Hematopoietic multipotent progenitor cell treated with erythropoietin and hydrocortisone succinate and interleukin-3 and kit ligand, for 15 days (in vitro differentiated cells): ENCODE results near the gene VOPP1.
A peak's percentile ranks its signal among the peaks of the same experiment; 100 is the strongest.

Experiments
- DNase-seq: peaks from one replicate; pipeline ENCODE4 v3.0.0-alpha.2; 2015; ENCODE audit warnings: low spot score

Gene VOPP1

DNA sequence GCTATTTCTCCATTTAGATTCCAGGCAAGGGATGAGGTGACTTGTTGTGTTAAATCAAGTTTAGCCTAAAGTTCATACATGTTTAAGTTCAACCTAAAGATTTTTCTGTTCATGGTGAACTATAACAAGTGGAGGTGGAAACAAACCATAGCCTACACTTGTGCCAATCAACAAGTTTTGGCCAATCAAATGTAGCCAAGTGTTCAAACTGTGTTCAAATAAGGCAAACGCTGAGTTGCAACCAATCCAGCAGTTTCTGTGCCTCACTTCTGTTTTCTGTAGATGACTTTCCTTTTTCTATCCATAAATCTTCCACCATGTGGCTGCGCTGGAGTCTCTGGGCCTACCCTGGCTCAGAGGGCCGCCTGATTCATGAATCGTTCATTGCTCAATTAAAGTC, 4.5 kb upstream of the VOPP1 start:
- no peak for DNase-seq

DNA sequence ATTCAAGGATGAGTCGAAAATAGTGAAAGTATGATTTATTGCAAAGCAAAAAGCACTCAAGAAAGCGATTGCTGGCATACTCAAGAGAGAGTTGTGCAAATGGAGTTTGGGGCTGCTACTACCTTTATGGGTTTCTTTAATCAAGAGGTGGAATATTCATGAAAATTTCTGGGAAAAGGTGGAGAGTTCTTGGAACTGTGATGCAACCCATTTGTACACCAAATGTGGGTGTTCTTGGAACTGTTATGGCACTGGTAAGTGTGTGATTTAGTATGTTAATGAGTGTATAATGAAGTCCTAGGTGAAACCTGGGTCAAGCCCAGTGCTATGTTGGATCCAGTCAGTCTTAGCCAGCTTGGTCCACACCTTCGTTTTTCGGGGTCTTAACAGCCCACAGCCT, 3.4 kb upstream of the VOPP1 start:
- no peak for DNase-seq

DNA sequence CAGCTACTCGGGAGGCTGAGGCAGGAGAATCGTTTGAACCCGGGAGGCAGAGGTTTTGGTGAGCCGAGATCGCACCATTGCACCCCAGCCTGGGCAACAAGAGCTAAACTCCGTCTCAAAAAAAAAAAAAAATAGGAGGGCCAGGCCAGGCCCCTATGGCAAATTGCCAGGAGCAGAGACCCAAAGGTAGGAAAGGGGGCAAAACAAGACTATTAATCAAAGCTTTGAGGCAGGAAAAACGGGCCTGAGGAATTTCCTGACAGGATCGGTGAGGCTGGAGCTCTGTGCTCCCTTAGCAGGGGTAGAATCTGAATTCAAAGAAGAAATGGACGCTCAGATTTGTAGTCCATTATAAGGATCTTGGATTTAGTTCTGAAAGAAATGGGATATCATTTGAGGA, 2.8 kb upstream of the VOPP1 start:
- DNase-seq, result no peak

DNA sequence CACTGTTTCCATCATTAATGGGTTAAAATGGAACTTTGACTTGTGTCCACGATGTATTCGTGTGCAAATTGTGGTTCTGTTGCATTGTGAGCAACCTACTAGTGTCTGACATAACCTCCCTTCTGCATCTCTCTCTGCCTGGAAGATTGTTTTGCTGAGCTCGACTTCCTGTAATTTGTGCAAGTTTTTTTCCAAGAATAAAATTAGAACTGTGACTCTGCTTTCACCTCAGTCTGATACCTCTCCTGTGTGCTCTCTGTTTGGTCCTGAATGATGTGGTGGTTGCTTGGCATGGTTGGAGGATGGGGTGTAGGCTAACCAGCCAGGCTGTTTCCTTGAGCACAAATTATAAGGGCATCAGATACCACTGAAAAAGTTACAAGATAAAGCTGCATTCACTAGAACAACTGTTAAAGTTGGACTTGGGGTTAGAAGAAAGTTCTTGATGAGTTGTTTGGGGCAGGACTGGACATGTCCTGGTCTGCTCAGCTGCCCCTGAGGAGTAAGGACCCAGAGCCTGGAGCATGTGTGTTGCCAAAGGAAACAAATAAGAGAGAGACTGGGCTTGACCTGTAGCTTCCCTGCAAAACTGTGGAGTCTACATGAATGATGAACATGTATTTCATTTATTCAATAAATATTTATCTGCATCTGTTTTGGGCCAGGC, 1.9 kb upstream of the VOPP1 start:
- no peak for DNase-seq

DNA sequence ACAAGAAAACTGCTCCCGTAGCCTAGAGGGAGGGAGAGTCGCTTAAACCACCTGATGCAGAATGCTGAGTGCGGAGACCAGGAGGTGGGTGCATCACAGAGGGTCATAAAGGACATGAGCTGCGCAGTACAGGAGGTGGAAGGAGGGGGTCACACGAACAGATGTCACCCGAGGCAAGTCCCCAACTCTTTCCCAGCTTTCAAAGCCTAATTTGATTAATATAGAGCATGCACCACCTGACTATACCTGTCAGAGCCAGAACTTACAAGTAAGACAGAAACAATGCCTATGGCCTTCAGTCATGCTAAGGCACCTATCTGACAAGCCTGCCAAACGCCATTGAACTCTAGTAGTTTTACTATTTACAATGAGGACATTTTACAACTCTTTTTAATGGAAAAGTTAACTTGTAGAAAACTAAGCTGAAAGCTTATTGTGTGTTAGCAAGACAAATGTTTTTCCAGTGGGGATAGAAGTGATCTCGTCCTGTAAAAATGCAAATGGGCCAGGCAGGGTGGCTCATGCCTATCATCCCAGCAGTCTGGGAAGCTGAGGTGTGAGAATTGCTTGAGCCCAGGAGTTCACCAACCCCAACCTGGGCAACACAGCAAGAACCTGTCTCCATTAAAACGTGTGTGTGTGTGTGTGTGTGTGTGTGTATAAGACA, 1.1 kb upstream of the VOPP1 start:
- DNase-seq, result no peak

DNA sequence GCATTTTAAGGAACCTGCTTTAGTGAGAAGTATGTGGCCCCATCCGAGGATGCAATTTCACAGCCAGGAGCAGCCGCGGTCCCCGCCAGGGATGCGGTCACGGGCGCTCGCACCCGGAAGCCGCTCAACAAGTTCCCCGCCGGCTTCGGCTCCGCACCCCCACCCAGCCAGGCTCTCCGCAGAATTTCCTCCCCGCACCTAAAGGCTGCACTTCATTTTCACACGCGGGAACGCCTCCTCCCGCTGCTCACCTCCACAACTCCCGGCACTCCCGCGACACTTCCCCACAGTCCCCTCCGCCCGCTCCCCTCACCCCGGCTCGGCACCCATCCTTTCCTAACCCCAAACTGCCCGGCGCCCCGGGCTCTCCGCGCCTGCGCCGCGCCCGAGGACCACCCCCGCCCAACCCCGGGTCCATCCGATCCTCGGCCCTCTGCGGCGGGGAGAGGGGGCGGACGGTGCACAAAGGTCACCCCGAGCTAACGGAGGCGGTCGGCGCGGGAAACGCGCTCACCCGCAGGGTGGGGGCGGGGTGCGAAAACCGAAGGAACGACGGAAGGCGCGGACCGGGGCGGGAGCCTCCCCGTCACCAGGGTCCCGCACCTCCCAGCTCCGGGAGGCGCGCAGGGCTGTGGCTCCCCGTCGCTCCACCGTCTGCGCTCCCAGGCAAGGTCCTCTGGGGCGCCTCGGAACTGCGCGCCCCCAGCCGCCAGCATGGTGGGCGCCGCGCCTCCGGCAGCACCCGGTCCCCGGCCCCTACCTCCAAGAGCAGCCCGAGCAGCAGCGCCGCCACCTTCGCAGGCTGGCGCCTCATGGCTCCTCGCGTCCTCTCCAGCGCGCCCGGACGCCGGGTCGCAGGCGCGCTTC, 558 bp downstream of the VOPP1 start:
- DNase-seq, result peak; percentile 12

DNA sequence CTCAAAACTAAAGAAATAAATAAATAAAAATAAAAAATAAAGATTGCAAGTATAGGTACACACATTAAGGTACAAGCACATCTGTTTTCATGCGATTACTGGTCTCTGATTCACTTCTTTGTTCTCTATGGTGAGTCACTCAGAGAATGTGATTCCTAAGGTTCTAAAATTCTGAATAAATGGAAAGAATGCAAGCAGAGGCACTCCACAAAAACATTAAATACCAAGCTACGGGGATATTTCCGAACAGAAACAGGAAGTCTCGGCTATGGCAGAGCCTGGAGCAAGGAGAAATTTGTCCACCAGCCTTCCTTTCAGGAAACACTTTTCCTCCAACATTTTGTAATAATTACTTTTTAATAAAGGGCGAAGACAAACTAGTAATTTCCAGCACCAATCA, 1.4 kb downstream of the VOPP1 start:
- no peak for DNase-seq

DNA sequence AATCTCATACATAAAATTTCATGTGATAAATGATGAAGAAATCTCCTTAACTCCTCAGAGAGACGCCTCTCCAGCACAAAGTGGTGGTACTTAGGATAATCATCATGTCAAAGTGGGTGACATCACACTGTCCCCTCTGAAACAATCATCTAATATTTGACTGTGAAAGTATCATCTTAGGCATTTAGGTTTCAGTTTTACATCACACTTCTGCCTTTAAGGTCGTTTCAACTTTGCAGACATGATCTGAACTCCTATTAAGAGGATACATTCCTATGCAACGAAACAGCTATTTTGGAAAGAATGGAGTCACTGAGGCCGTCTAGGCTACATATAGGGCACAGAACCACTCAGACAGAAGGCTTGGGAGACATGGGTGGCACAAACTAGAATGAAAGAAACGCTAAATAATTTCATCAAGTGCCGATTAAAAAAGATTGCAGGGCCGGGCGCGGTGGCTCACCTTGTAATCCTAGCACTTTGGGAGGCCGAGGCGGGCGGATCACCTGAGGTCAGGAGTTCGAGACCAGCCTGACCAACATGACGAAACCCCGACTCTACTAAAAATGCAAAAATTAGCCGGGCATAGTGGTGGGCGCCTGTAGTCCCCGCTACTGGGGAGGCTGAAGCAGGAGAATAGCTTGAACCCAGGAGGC, 2.0 kb downstream of the VOPP1 start:
- DNase-seq, result no peak

DNA sequence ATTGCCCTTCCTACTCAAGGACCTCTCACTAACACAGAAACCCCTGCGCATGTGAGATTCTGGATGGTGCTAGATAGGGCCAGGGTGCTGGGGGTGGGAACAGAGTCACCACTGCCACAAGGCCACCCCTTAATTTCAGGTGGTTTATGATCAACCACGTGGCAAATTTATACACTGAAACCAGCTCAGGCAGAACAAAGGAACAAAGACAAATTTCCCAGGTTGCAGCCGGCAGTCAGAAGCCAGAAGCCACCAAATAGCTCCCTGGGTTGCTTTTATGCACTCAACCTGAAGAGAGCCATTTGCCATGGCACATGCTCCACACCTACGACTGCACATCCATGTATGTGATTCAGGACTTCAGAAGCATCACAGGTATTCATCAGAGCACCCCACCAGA, 2.5 kb downstream of the VOPP1 start:
- DNase-seq, result no peak

DNA sequence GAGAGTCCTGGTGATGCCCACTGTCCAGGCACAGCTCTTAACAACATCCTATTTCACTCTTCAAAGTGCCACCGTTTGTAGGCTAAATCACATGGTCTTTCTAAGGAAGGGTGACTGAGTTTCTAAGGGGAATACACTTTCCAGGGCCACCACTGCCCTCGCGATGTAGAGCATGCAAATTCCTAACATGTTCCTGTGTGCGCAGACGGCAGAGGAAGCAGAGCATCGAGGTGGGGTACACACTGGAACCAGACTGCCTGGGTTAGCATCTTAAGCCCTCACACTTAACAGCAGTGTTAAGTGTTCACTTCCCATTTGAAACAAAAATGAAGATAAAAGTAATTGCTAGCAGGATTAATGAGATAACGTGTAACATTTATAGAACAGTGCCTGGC, 3.0 kb downstream of the VOPP1 start:
- DNase-seq, result no peak

DNA sequence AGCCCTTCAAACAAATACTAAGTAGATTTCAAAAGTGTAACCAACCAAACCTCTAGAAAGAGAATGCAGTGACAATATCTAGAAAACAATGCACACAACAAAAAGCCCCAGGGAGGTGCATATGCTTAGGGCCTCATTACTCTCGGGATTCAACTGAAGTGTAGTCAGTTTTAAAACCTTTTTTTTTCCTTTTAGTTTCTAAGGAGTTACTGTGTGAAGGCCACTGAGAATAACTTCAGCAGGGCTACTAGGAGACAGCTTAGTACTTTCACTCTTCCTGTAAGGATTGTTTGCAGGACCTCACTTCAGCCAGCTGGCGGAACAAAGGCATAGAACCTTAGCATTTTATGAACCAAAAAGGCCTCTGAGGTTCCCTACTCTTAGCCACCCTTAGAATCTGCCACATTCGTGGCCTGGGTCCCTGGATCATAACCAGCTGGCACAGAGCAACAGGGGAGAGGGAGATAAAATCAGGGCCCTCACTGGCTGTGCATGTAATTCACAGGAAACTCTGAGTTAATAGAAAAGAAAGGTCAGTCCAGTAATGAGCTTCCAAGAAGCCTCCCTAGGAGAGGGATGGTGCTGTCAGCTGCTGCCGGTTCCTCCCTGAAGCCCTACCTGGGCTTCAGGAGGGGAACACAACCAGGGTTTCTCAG, 3.6 kb downstream of the VOPP1 start:
- DNase-seq, result no peak

DNA sequence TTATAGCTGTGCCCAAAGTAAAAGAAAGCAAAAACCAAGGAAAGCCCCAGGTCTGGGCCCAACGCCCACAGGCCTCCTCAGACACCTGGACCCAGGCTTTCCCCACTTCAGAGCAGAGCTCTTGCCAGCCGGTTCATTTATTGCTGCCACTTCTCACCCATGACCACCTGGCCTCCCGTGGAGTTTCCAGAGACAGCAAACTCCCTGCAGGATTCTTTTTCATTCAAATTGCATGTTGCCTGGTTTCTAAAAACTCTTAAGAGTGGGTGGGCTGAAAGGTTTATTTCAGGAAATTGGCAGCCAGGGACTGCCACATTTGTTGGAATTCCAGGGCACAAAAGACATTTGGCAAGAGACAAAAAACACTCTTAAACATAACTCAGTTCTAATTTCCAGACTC, 4.7 kb downstream of the VOPP1 start:
- no peak for DNase-seq

DNA sequence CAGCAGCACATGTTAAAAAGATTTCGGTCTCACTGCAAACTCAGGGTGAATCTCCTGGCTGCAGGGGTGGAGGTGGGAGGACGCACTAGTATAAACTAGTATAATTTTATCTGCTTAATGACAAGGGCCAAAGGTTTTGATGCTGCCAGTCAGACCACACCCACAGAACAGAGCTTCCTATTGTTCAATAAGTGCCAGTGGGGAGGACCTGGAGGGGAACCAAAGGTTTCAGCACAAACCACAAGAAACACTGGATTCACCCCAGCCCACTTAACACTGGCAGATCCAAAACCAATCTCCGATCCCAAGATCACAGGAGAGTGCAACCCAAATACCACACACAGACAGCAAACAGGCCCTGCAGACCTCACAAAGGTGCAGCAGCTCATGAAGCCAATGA, 6.6 kb downstream of the VOPP1 start:
- no peak for DNase-seq

DNA sequence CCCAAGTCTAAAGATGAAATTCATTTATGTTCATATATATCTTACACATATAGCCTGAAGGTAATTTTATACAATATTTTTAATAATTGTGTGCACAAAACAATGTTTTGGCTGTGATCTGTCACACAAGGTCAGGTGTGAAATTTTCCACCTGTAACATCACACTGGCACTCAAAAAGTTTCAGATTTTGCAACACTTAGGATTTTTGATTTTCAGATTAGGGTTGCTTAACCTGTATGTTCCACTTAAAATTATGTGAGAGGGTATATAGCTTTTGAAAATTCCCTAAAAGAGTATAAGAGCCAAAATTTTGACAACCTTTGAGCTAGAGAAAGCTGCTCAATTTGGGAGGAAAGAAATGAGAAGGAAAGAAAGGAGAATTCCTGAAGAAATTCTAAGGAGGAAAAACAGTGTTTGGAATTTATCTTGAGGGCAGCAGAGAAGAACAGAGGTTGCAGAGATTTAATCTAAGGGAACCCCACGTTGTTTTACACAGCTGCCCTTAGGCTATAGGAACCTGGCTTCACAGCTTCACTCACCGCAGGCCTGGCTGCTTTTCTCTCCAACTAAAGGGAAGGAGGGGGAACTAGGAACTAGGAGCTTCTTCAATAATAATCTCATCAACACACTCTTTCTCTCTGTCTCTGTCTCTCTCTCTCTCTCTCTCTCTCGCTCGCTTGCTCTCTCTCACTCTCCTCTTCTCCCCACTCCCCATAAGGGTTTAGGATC, 8.5 kb downstream of the VOPP1 start:
- DNase-seq, result no peak

DNA sequence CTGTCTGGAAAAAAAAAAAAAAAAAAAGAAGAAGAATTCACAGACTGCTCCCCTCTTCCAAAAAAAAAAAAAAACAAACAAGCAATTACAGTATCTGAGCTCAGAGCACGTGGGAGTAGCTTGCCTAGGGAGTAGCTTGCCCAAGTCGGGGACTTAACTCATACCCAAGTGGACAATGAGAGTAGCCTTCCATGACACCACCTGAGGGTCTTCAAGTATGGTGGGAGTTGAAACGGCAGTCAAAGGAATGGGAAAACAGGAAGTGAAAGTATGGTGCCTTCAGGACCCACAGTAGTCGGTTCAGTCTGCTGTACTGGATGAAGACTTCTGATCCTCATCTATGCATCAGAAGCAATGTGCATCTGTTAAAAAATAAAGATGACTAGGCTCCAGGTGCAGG, 10.6 kb downstream of the VOPP1 start:
- no peak for DNase-seq

DNA sequence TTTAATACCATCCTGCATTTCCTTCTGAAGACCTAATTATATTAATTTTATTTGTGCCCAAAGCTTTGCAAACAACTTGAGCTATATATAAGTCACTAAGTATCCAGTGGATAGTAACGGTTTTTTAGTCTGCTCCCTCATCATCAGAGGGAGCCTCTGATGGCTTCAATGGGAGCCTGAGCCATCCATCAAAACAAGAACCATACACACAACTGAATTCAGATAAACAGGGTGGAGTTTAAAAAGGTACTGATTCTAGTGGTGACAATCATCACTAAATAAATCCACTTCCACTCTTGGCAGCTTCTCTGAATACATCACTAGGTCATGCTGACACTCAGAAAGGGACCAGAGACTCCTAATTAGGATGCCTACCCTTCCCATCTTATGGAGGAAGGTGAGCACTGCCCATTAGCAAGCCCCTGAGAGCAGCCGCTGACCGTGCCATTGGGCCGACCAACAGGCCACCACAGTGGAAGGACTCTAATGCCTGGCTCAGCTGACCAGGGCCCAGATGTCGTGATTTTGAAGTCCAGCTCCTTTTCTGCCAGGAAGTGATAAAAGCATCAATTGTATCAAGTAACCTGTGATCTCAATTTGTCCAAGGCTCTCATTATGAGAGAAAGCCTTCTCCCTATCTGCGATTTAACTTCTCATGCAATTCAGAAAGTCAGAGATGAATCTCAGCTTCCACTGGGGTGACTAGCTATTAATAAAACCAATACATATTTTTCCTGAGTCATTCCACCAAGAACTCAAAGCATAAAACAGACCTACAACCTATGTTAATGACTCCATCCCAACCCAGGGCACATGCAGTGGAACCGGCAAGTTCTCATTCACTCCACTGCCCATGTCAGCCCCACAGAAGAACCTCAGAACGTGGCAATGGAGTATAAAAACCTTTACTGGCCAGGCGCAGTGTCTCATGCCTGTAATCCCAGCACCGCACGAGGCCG, 13.1 kb downstream of the VOPP1 start:
- no peak for DNase-seq

DNA sequence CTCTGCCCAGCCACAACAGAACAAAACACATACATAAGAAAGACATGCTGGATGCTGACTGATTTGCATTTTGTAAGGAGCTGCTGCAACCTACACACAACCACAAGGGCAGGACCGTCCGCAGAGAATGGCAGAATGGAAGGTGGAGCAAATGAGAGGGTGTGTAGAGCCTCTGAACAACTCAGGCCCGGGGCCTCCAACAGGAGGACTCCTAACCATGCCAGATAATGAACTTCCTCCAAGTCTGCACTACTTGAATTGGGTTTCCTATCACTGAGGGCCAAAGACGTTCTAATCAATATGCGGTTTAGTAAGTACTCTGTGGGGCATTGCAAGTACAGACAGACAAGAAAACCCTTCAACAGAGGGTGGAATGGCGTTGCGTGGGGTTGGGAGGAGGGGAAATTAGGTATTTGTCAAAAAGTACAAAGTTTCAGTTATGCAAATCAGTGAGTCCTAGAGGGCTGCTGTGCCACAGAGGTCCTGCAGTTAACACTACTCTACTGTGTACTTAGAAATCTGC, 14.6 kb downstream of the VOPP1 start:
- no peak for DNase-seq

DNA sequence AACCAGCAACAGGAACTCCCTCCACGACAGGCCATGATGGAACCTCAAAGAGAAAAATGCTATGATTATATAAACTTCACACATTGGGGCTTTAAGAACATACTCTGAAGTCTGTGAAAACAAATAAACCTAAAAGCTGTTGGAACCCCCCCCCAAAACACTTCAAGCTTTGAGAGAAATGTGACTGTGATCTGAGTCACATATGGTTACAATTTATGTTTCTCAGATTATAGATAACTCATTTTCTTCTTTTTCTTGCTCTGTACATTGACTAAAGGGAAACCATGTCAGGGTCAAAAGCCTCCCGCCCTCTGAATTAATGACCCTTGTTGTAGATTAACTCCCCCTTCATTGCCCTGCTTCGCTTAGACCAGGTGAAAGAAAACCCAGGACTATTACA, 15.8 kb downstream of the VOPP1 start:
- no peak for DNase-seq

DNA sequence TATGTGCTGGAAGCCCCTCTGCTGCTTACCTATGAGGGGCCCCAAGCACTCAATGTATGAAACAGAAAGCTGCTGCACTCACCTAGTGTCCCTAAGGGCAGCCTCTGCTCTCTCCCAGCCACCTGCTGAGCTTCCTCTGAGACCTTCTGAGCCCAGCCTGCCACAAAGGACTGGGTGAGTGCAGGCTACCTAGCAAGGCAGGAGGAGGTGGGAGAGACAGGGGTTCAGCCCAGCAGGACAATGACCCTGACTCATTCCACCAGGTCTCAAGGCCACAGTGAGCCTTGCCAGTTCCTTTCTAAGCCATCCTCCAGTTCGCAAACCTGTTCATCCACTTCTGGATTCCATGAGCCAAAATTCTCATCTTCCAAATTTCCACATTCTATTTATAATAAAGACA, 16.3 kb downstream of the VOPP1 start:
- DNase-seq, result no peak

DNA sequence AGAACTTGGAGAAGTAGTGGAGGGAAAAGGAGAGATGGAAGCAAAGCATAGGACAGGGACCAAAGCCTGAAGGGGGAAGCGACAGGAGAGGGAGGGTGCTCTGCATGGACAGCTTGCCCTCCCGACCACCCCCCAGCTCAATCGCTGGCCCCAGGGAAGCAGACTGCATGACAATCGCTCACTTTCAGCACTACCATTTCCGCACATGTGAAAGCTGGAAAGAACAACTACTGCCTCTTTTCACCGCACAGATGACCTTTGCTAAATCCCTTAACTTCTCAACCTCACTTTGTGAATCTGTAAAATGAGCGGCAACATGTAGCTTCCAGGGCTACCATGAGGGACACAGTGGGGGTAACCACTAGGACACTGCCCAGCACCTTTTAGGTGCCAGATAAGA, 17.1 kb downstream of the VOPP1 start:
- no peak for DNase-seq
